H4 (cell line): Measurements from ENCODE around the gene PCSK6. TPM values are rescaled to one million over a fixed set of nuclear protein-coding genes. Genes with fewer than 3 reads are reported as not detected.
A peak's percentile ranks its signal among the peaks of the same experiment; 100 is the strongest.

Source experiments
- DNase-seq: peaks from one replicate; pipeline ENCODE4 v3.0.0-alpha.2; 2015; ENCODE audit warnings: low spot score
- total RNA-seq: library from RNA; depleted of rRNA; stranded (reverse); fragments of >200 nt; shearing (Covaris generic); gene quantifications from 2 replicates; pipeline ENCODE4 v1.2.3, GENCODE V29; 2014

Gene PCSK6
- total RNA-seq, 1 experiment from 2014 or later, result not detected

DNA sequence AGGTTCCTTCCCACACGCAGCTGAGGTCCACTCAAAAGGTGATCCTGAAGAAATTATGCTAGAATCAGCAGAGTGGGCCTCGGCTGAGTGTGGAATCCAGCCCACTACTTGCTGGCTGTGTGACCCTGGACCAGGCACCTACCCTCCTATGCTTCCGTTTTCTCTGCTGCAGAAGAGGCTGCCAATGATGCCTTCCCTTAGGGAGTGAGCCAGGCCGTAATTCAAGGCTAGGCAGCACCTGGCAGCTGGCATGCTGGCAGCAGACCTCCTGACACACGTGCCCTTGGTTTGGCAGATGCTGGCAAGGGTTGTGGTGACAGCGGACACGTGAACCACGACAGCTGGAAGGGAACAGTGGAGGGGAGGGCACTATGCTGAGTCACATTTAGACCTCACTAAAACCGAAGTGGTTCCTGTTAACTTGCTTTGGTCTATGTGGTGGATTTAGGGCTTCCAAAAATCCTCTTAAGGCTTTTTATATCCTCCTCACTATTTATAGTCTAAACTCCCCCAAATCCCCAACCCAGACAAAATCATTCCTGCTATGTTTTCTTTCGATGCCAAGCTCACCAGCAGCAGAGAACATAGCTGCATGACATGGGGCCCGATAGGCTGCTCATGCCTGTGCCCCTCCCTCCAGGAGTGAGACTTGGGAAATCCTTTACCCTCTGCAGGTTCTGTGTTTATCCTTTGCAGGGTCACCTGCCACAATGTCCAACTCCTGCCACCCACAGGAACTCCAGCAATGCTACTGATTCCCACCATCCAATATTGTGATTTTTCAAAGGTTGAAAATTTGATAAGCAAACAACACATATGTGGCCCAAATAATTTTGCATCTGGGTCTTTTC is 10.6 kb upstream of the PCSK6 start:
- peak; percentile 97 for DNase-seq

DNA sequence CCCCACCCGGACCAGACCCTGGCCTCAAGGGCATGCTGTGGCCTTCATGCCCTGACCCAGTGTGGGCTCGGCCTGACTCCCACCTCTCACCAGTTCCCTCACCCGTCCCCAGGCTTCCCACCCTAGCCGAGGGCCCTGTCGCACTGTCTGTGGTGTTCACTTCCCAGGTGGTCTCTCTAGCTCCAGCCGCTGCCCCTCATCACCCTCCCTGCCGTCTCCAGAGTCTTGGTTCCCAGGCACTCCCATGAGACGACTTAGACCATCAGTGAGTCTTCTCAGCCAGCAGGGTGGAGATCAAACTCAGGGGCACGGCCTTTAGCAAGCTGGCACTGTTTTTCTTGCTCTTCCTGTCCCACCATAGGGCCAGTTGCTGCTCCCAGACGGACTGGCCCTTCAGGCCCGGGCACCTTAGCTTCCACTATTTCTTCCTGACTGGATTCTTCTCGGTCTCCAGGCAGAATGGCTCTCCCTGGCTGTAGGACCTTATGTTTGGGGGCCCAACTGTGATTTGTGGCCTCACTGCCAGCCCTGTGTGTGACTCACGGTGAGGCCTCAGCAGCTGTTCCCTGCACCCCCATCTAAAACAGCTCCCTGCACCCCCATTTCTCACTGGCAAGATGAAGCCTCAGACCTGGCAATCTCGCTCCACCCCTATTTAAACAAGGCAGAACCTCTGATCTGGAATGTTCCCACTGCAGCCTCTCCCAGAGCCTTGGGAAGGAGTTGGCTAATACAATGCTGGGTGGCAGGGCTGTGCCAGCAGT is 9.4 kb upstream of the PCSK6 start:
- no peak for DNase-seq

DNA sequence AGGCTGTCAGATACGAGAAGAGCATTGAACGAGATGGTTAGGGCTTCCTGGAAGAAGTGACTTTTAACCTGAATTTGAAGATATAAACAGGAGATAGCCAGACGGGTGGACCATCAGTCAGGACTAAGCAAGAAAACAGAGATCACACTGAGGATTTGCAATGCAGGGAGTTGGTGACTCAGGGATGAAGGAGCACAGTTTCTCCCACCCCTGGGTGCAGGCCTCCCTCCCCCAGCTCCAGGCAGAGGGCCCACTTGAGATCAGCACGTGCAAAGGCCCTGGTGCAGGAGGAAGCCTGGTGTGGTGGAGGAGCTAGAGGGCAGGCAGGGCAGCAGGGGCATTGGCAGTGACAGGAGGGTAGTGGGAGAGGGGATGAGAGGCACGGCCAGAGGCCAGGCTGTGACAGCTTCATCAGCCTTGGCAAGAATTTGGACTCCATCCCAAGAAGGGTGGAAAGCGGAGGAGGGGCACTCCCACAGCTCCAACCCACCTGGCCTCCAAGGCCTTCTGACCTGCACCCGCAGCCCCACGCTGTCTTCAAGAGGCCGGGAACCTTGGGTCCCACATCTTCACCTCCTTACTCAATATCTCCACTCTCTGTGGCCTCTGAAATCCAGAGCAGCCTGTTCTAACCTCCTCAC is 8.7 kb upstream of the PCSK6 start:
- DNase-seq, result no peak

DNA sequence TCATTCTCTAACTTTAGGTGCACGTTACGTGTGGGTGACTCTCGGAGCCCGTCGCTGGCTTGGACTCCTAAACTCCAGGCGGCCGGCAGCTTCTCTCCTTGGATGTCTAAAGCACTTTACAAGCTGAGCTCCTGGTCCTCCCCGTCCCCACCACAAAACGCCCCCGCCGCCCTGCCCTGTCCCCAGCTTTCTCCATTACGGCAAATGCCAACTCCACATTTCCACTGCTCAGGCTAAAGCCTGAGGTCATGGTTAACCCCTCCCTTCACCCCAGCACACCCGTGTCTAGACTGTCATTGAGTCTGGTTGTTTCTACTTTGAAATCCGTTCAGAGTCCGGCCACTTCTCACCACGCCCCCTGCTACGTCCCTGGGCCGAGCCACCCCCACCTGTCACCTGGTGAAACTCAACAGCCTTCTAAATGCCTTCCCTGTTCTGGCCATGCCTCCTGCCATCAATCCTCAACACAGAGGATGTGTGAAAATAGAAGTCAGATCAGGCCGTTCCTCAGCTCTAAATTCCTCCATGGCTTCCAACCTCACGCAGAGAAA is 8.1 kb upstream of the PCSK6 start:
- DNase-seq, result no peak

- DNase-seq, result no peak
Observed at GRCh38 chr15:101497017-101497416, 7.5 kb upstream of the PCSK6 start.

DNA sequence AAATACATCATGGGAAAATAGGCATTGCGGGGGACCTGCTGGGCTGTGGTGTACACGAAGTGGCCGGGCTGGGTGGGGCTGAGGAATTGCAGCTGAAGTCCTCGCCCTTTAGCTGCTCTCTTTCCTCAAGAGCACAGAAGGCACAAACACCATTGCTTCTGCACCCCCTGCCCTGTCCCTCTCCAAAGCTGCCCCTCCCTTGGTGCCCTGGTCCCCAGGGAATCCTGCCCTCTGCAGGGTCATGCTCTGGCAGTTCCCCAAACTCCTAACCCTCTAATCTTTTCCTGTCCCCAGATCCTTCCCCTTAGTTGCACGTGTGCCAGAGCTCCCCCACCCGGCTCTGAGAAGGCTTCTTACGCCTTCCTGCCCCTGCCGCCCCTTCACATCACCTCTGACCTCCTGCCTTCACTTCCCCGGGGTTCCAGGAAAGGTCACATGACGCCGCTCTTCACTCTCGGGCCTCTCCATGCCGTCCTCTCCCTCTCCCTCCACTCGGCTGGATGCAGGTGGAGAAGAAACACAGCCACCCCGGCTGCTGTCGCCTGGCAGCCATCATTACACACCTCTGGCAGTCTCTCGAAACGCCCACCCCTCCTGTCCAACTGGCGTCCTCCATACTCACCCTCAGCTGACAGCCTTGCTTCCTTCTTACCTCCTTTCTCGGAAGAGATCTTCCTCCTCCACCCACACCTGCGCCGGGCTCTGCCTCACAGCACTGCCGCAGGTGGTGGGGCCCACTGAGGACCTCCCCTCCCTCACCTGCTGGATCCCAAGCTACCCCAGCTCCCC is 6.9 kb upstream of the PCSK6 start:
- DNase-seq, result no peak

- no peak for DNase-seq
Observed at GRCh38 chr15:101495334-101496197, 6.1 kb upstream of the PCSK6 start.

- no peak for DNase-seq
Observed at GRCh38 chr15:101494251-101494796, 4.8 kb upstream of the PCSK6 start.

GRCh38 chr15:101492766-101493692 is 3.5 kb upstream of the PCSK6 start:
- DNase-seq, result no peak

DNA sequence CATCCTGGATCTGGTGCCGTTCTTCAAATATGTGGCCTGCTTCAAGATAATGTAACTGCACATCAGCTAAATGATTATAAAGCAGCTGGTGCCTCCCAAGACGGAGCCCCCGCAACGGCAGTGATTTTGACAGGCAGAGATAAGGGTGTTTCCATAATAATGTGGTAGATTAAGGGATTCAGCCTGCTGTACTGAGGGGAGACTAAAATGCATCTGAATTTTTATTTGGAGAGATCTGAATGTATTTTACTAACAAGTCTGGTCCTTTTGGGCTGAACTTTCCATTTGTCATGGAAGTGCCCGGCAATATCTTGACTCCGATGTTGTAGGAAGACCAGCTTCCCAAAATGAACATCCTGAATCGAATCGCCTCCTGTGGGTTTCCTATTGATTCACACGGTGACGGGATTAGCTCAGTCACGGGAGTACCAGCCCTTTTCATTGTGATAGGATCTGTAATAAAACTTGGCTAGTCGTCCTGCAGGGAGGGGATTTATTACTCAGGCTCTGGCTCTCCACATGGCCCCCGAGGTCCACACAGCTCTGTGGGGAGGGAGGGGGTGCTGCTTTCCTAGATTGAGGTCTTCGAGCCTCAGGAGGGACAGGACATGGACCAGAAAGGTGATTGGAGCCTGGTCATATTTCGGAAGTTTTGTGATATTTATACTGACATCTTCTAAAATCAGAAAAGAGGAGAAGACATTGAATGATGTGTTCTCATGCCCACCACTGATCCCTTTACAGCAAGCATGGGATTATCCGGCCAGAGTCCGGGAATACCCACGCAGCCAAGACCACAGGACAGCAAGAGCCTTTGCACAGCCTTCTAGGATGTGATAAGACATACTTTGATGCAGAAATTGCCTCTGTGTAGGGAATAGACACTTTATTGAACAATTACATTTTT is 2.5 kb upstream of the PCSK6 start:
- no peak for DNase-seq

DNA sequence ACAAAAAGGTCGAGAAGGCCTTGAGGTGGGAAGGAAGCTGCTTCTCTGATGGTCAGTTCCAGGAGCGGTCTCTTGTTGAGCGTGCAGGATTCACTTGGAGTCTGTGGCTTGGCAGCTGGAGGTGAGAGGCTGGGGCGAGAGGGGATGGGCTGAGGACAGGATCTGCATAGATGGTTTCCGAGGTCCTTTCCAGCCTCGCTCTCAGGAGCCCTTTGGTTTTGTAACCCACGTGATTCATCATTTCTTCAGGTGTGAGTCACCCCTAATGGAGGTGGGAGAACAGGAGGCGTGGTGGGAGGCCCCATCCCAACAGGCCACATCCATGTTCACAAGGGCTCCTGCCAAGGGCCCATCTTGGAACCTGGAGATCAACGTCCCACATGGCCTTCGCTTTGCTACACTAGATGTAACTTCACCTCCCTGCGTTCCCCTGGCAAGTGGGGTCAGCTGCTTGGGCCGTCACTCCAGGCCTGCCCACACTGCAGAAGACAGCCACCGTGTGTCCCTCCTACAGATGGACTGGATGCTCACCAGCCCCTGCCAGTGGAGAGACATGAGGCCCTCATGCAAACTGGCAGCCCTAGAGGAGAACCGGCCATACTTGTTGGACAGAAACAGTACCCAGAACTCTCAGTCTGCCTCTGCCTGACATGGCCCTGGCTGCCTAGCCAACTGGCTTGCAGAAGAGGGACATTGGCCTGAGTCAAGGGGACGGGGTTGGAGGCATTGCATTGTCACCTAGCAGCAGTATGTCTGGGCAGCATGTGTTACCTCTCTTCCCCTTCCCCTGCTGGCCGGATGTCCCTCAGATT is 1.6 kb upstream of the PCSK6 start:
- DNase-seq, result no peak

DNA sequence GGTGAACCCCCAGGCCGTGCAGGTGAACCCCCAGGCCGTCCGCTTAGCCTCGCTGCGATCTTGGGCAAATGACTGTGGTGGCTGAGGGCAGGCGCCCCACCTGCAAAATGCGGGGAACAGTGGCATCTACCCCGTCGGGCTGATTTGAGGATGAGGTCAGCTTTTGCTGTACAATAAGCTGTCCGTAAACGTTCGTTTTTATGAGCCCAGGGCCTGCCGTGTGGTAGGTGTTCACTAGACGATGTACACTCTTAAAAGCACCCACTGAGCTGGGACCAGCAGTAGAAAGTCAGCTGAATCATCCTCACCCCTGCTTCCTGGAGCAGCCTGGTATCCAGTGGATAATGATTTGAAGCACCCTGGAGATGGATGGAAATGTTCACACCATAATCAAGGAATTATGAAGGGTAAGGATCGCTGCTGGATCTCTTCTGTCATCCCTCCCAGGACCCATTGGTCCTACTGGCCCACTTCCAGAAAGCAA is 943 bp upstream of the PCSK6 start:
- no peak for DNase-seq

GRCh38 chr15:101489237-101489598 is 289 bp downstream of the PCSK6 start:
- DNase-seq, result no peak

DNA sequence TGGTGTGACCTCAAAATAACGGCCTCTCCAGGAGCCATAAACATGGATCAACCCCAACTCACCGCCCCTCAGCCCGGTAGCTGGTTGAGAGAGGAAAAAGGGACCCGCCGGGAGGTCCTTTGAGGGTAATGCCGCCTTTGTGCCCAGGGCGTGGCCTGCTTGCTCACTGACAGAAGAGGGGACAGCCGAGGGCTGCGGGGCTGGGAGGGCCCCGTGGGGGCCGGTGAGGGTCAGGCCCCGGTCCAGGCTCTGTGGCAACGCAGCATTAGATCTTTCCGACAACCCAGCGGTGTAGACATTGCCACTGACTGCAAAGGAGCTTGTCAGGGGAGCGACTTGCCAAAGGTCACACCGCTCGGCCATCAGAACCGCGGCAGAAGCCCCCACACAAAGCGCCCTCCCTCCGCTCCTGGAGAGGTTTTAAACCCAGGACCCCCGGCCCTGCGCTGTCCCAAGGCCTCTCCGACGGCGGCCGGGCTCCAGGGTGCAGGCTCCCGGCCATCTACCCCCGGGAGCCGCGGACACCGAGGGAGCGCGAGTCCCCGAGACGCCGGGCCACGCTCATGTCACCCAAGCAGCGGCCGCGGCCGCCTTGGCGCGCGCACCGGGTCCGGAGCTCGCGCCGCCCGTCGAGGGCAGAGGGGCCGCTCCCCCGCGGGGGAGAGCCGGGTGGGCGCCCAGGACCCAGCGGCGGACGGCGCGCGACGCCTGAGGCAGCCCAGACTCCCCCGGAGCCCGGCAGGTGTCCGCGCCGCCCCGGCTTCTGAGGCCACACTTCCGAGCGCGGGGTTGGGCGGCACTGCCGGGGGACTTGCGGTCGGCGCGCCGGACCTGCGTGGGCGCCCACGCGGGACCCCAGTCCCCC is 975 bp downstream of the PCSK6 start:
- DNase-seq, result no peak

DNA sequence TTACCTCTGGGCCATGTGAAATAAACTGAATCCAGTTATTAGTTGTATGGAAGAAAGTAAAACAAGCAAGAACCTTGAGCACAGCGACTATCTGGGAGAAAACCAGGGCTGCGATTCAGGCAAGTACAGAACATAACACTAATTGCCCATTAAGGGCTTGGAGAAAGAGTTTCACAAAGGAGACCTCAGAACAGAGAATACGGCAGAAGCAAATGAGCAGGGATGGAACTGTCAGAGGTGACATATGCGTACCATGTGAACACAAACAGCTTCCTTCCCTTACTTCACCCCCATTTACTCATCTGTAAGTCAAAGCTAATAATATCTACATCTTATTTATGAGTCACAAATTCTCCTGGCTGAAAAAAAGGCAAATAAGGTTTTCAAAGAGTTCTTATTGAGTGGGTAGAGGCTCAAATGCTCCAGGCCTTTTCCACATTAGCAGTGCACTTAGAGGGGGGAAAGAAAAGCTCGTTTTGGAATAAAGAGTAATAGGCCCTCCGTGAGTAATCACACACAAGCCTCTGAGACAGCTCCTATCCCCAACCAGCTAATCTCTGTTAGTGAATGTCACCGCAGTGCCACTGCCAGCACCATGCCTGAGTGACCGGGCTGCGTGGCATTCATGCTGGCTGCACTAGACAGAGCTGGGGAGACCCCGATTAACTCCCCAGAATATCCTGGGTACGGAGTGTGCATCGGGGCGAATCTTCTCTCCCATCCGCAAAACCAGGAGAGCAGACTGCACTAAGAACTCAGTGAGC is 2.6 kb downstream of the PCSK6 start:
- DNase-seq, result no peak
